Activated CD4-positive, alpha-beta memory T cell treated with anti-CD3 and anti-CD28 coated beads for 36 hours (primary cell): ENCODE measurements around the gene EPHB1. TPM values are rescaled to one million over a fixed set of nuclear protein-coding genes. Genes with fewer than 3 reads are reported as not detected.
"Not testable (repeated sequence)": the region's sequence is repeated elsewhere in the genome, so short reads cannot be mapped to it uniquely, and the experiment has no call there.

Experiments
- CTCF ChIA-PET: fragments of 350-600 bp; sonication (Branson Sonifier 250); formaldehyde crosslinking; loops from one replicate; lab custom pipeline; 2021; ENCODE audit warnings: antibody characterized with exemption, inconsistent platforms; lab: Charles Lee
- POLR2A ChIA-PET: fragments of 350-600 bp; sonication (Branson Sonifier 250); formaldehyde crosslinking; loops from one replicate; lab custom pipeline; 2021; ENCODE audit warnings: antibody characterized with exemption; lab: Charles Lee
- DNase-seq: peaks from one replicate; pipeline ENCODE4 v3.0.0-alpha.2; 2020
- H3K27ac Mint-ChIP-seq: one replicate; pipeline ENCODE4 v1.8.0; 2021; ENCODE audit warnings: mixed read lengths
- H3K27me3 Mint-ChIP-seq: one replicate; pipeline ENCODE4 v1.8.0; 2021; ENCODE audit warnings: mixed read lengths
- H3K36me3 Mint-ChIP-seq: one replicate; pipeline ENCODE4 v1.8.0; 2021; ENCODE audit warnings: mixed read lengths
- H3K4me1 Mint-ChIP-seq: one replicate; pipeline ENCODE4 v1.8.0; 2021; ENCODE audit warnings: low read depth, mixed read lengths
- H3K4me3 Mint-ChIP-seq: one replicate; pipeline ENCODE4 v1.8.0; 2021; ENCODE audit warnings: mild to moderate bottlenecking, mixed read lengths
- H3K9me3 Mint-ChIP-seq: one replicate; pipeline ENCODE4 v1.8.0; 2021; ENCODE audit warnings: mixed read lengths
- intact Hi-C: fragments of 100-400 bp; cut with micrococcal nuclease; formaldehyde crosslinking; loops from one replicate; pipeline ENCODE4 v1.15.1; 2023
- total RNA-seq, 2 experiments: library from RNA; stranded (reverse); gene quantifications; one replicate each; pipeline ENCODE4 v1.2.3, GENCODE V29; 2021

The EPHB1 gene
- total RNA-seq, 2 experiments from 2014 or later, result 1.3 TPM

DNA sequence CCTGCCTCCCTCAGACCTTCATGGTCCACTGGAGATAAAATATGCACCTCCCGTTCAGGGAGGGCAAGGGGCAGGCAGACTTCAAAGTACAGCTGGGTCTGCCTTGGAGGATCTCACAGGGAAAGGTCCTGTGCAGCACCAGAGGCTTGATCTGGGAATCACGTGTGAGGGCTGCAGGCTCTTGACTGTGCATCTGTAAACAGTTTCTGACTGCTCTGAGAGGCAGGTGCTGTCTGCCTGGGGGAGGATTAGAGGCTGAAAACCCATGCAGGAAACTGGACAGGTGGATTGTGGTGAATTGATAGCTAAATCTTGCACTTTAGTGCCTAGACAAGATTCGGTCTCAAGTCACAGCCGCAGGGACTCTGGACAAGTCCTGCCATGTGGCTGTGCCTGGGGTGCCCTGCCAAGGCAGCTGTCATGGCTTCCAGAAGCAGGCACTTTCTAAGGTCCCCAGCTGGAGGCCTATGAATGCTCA lies 239.3 kb downstream of the EPHB1 start:
- no peak for DNase-seq
- POLR2A ChIA-PET, result no interaction called here
- CTCF ChIA-PET, result no interaction called here

DNA sequence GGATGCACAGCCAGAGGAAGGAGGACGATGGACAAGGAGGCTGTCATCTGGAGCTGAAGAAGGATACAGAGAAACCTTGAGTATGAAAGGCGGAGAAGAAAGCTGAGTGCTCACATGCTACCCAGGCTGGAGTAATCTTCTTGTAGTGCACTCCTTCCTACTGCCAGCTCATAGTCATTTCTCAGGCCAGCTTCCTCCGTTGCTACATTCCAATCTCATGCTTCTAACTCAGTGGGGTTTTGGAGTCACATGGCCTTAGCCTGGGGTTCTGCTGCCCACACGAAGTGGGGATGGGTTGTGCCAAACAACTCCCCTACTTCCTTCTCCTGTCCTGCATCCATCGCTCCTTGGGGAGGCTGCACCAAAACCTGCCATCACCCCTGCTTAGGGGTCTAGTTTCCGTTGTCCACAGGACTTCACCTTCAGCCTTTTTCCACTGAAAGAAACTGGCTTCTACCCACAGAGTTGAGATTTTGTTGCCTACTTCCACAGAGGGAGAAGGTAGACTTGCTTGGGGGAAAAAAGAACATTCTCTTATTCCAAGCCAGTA lies 239.9 kb downstream of the EPHB1 start:
- no peak overlapping the region for H3K4me3 Mint-ChIP-seq
- no peak overlapping the region for H3K27ac Mint-ChIP-seq
- POLR2A ChIA-PET, result no interaction called here
- CTCF ChIA-PET, result no interaction called here
- no peaks in the 10 kb centered on the region for H3K4me1 Mint-ChIP-seq
- no peaks in the 10 kb centered on the region for H3K36me3 Mint-ChIP-seq
- peaks cover 8% of the 10 kb centered on the region for H3K27me3 Mint-ChIP-seq
- no peaks in the 10 kb centered on the region for H3K9me3 Mint-ChIP-seq
- no peak for DNase-seq
- intact Hi-C loops, result no loop called here

More for the DNA sequence above, 239.3 kb downstream of the EPHB1 start:
- Mint-ChIP-seq H3K36me3 (no peaks in the 10 kb centered on the region), H3K27me3 (peaks cover 8% of the 10 kb centered on the region), H3K4me1 (no peaks in the 10 kb centered on the region), H3K27ac (no peak overlapping the region), H3K9me3 (no peaks in the 10 kb centered on the region), H3K4me3 (no peak overlapping the region)
- intact Hi-C loops, result no loop called here

DNA sequence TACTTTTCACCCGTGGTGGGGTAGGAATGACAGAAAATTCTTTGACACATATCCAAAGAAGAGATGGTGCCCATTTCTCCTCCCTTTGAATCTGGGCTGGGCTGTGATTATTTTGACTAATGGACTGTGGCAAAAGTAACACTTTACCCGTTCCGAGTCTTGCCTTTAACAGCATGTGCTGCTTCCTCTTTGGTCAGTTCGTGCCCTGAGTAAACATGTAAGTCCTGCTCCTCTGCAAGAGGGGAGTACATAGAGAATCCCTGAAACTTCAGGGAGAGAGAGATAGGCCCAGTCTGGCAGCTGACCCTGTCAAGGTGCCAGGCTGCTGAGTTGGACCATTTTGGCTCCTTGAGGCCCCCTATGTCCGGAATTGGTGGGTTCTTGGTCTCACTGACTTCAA lies 243.1 kb downstream of the EPHB1 start:
- DNase-seq, result no peak
- CTCF ChIA-PET, result no interaction called here
- intact Hi-C loops, result no loop called here
- Mint-ChIP-seq H3K9me3 (no peaks in the 10 kb centered on the region), H3K4me3 (no peak overlapping the region), H3K36me3 (no peaks in the 10 kb centered on the region), H3K4me1 (no peaks in the 10 kb centered on the region), H3K27ac (no peak overlapping the region), H3K27me3 (peaks cover 3% of the 10 kb centered on the region)
- POLR2A ChIA-PET, result no interaction called here

DNA sequence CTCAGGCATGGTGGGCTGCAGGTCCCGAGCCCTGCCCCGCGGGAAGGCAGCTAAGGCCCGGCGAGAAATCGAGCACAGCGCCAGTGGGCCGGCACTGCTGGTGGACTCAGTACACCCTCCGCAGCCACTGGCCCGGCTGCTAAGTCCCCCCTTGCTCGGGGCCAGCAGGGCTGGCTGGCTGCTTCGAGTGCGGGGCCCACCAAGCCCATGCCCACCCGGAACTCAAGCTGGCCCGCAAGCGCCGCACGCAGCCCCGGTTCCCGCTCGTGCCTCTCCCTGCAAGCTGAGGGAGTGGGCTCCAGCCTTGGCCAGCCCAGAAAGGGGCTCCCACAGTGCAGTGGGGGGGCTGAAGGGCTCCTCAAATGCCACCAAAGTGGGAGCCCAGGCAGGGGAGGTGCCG lies 244.5 kb downstream of the EPHB1 start:
- intact Hi-C loops, H3K4me1 Mint-ChIP-seq, H3K27ac Mint-ChIP-seq, H3K4me3 Mint-ChIP-seq, H3K27me3 Mint-ChIP-seq, H3K9me3 Mint-ChIP-seq, H3K36me3 Mint-ChIP-seq, CTCF ChIA-PET, DNase-seq, POLR2A ChIA-PET: not testable (repeated sequence)

DNA sequence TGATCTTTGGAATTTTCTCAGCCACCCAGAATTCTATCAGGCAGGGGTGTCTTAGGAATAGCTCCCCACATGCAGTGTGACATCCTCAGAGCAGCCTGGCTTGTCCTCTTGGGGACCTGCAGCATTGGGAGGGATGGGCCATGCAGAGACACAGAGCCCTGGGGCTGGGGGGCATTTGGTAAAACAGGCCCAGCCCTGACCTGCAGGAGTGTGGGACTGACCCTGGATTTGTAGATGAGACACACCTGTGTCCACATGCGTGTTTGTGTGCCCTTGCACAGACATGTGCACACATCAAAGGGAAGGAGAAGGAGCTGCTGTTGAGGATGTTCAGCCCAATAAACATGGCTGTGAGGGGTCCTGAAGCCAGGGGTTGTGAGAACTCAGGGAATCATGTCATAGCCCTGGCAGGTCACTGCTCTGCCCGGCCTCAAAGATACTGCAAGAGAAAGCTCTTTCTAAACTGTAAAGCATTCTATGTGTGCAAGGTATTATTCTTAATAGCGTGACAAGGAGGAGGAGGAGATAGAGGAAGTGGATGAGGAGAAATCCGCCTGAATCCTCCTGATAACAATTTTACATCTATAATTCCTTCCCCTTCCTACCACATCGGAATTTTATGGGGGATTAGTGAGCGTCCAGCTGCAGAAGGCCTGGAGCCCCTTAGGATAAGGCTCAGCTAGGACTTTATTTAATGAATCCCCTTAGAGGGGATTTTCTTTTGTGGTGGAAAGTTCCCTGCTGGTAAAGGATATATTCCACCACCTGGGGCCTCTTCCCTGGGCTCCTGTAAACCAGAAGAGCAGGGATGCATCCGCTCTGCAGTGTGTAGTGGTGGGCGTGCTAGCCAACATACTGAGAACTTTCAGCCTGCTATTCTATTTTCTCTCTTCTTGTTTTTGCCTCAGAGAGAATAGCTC lies 245.5 kb downstream of the EPHB1 start:
- DNase-seq, result no peak
- no peaks in the 10 kb centered on the region for H3K27me3 Mint-ChIP-seq
- H3K4me3 Mint-ChIP-seq, result no peak overlapping the region
- no peaks in the 10 kb centered on the region for H3K36me3 Mint-ChIP-seq
- no peaks in the 10 kb centered on the region for H3K9me3 Mint-ChIP-seq
- intact Hi-C loops, result no loop called here
- ChIA-PET POLR2A (no interaction called here), CTCF (no interaction called here)
- H3K4me1 Mint-ChIP-seq, result no peaks in the 10 kb centered on the region
- no peak overlapping the region for H3K27ac Mint-ChIP-seq

DNA sequence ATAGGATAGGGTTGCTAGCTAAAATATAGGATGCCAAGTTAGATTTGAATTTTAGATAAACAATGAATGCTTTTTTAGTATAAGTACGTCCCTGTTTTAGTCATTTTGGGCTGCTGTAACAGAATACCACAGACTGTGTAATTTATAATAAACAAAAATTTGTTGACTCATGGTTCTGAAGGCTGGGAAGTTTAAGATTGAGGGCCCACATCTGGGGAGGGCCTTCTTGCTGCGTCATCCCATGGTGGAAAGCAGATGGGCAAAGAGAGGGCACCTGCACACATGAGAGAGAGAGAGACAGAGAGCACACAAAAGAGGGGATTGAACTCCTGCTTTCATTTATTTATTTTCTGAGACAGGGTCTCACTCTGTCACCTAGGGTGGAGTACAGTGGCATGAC lies 246.5 kb downstream of the EPHB1 start:
- Mint-ChIP-seq H3K27ac (no peak overlapping the region), H3K4me1 (no peaks in the 10 kb centered on the region), H3K27me3 (no peaks in the 10 kb centered on the region), H3K4me3 (no peak overlapping the region), H3K36me3 (no peaks in the 10 kb centered on the region), H3K9me3 (no peaks in the 10 kb centered on the region)
- intact Hi-C loops, result no loop called here
- DNase-seq, result no peak
- POLR2A ChIA-PET, result no interaction called here
- CTCF ChIA-PET, result no interaction called here

DNA sequence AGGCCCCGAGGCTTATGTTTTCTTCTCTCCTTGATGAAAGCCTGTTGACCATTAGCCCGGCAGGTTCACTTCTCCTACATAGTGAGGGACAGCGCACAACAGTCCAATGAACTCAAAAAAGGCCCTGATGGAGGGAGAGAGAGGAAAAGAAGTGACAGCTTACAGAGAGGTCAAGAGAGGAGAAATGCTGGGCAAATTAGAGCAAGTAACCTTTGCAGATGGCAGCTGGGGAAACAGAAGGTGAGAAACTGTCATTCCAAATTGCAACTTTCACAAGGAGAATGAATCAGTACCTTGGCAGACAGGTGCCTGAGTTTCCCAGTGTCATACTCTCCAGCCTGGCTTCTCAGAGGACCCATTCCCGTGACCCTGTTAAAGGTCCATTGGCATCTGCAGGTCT lies 252.0 kb downstream of the EPHB1 start:
- no peak overlapping the region for H3K27ac Mint-ChIP-seq
- H3K9me3 Mint-ChIP-seq, result no peaks in the 10 kb centered on the region
- no peaks in the 10 kb centered on the region for H3K27me3 Mint-ChIP-seq
- H3K4me1 Mint-ChIP-seq, result no peaks in the 10 kb centered on the region
- DNase-seq, result no peak
- intact Hi-C loops, result no loop called here
- no peak overlapping the region for H3K4me3 Mint-ChIP-seq
- ChIA-PET POLR2A (no interaction called here), CTCF (no interaction called here)
- no peaks in the 10 kb centered on the region for H3K36me3 Mint-ChIP-seq

DNA sequence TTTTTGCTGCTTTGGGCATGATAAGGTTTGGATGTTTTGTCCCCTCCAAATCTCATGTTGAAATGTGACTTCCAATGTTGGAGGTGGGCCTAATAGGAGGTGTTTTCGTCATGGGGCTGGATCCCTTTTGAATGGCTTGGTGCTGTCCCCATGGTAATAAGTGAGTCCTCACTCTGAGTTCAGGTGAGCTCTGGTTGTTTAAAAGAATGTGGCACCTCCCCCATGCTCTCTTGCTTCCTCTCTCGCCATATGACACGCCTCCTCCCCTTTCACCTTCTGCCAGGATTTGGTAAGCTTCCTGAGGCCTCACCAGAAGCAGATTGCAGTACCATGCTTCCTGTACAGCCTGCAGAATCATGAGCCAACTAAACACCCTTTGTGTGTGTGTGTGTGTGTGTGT lies 255.5 kb downstream of the EPHB1 start:
- Mint-ChIP-seq H3K27ac (no peak overlapping the region), H3K4me3 (no peak overlapping the region), H3K4me1 (no peaks in the 10 kb centered on the region), H3K9me3 (no peaks in the 10 kb centered on the region), H3K36me3 (no peaks in the 10 kb centered on the region), H3K27me3 (no peaks in the 10 kb centered on the region)
- no peak for DNase-seq
- CTCF ChIA-PET, result no interaction called here
- POLR2A ChIA-PET, result no interaction called here
- intact Hi-C loops, result no loop called here

DNA sequence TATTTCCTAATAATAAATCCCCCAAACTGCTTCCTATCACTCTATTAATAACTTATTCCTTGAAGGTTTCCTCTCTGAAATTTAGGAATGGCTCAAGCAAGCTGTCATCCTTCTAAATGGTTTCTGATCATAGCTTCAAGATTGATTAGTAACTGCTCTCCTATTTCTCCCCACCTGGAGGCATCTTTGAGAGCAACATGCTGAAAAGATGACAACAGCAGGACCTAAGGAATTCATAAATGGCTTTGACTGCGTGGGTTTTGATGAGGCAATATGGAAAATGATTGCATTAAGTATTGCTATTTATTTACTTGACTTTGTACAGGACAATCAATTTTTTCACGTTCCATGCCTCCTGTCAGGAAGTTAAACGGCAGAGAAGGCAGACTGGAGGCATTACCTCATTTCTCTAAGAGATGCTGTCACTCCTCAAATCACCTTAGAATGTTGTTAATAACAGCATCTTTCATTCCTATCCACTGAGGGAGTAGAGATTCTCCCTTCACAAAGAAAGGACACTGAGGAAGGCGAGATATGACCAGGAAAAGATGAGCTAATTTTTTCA lies 256.4 kb downstream of the EPHB1 start:
- Mint-ChIP-seq H3K4me3 (no peak overlapping the region), H3K4me1 (no peaks in the 10 kb centered on the region), H3K27ac (no peak overlapping the region), H3K9me3 (no peaks in the 10 kb centered on the region), H3K27me3 (no peaks in the 10 kb centered on the region), H3K36me3 (no peaks in the 10 kb centered on the region)
- POLR2A ChIA-PET, result no interaction called here
- no peak for DNase-seq
- CTCF ChIA-PET, result no interaction called here
- intact Hi-C loops, result no loop called here

DNA sequence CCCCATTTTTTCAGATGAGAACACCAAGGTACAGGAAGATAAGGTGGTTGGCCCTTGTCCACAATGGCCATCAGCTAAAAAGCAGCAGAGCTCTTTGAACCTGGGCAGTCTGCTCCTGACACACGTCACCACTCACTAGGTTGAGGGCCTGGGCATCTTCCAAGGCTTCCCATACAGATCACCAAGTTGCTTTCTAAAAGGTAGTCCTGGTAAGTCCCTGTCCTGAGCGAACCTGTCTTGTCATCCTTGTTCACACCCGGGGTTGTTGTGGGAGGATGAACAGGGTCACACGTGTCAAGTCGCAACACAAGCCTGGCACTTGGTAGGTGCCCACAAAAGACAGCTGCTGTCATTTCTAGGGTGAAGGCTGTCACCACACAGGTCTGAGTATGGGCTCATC lies 260.4 kb downstream of the EPHB1 start:
- intact Hi-C loops, result no loop called here
- ChIA-PET POLR2A (no interaction called here), CTCF (no interaction called here)
- H3K4me1 Mint-ChIP-seq, result no peaks in the 10 kb centered on the region
- H3K27ac Mint-ChIP-seq, result no peak overlapping the region
- no peaks in the 10 kb centered on the region for H3K9me3 Mint-ChIP-seq
- no peaks in the 10 kb centered on the region for H3K36me3 Mint-ChIP-seq
- no peak for DNase-seq
- no peak overlapping the region for H3K4me3 Mint-ChIP-seq
- no peaks in the 10 kb centered on the region for H3K27me3 Mint-ChIP-seq

DNA sequence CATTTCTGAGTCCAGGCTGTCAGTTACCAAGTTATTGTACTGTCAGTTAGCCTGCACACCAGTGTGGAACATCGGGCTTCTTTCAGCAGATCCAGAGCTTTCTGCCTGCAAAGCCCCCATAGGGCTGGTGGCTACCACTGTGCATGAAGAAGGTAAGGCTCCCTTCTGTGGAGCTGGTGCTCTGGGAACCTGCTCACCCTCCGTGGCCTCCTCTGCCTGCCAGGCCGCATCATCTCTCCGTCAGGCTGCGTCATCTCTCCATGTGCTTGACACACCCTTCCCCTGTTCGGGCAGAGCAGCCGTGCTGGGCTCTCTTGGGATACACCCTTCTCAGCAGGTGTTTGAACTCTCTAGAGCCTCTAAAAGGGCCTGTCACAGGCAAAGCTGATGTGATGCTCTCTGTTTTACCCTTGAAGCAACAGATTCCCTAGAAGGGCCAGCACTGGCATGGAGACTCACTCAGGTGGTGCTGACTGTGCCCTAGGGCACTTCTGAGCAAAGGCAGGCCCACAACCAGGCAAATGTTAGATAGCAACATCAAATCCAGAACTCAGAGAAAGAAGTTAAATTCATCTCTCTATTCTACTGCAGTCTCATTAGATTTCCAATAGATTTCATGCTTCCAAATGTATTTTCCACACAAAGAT lies 261.1 kb downstream of the EPHB1 start:
- no peaks in the 10 kb centered on the region for H3K27me3 Mint-ChIP-seq
- H3K9me3 Mint-ChIP-seq, result no peaks in the 10 kb centered on the region
- no peak overlapping the region for H3K4me3 Mint-ChIP-seq
- ChIA-PET CTCF (no interaction called here), POLR2A (no interaction called here)
- intact Hi-C loops, result no loop called here
- no peak for DNase-seq
- no peak overlapping the region for H3K27ac Mint-ChIP-seq
- H3K4me1 Mint-ChIP-seq, result no peaks in the 10 kb centered on the region
- no peaks in the 10 kb centered on the region for H3K36me3 Mint-ChIP-seq

DNA sequence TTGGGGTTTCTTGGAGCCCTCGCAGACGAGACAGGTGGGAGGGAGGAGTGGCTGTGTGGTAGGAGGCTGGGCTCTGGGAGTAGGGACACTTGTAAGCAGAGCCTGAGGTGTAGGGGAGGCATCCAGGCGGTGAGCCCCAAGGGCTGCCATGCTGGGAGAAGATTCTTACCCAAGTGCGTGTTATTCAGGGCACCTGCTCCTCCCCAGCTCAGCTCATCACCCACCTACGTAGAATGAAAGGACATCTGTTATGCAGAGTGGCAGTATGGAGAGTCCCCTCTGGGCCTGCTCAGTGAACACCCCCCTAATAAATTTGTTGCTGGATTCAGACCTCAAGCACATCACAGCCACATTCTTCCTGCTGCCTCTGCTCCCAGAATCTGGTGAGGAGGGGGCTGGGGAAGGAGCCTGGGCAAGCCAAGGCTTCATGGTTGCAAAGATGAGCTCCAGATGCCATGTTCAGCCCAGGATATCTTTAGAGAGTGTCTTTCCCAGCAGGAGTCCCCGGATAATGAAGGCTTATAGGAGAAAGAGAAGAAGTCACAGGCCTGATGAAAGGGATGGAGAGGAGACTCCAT lies 261.8 kb downstream of the EPHB1 start:
- CTCF ChIA-PET, result no interaction called here
- Mint-ChIP-seq H3K9me3 (no peaks in the 10 kb centered on the region), H3K36me3 (no peaks in the 10 kb centered on the region), H3K27ac (no peak overlapping the region), H3K4me3 (no peak overlapping the region), H3K4me1 (no peaks in the 10 kb centered on the region), H3K27me3 (no peaks in the 10 kb centered on the region)
- intact Hi-C loops, result no loop called here
- DNase-seq, result no peak
- POLR2A ChIA-PET, result no interaction called here
